ENCODE results near the gene DLGAP5. TPM values are rescaled to one million over a fixed set of nuclear protein-coding genes. Genes with fewer than 3 reads are reported as not detected.
A peak's percentile ranks its signal among the peaks of the same experiment; 100 is the strongest.

The DLGAP5 gene
- total RNA-seq, 1 donor from 2014 or later: 0.27 TPM

GRCh38 chr14:55194656-55195355 is 3.4 kb upstream of the DLGAP5 start:
- intact Hi-C loops (cut with DNase I): no loop called here
- ATAC-seq (ENCODE audit: poor library complexity): no peak
- no peak for DNase-seq

GRCh38 chr14:55192054-55192621 is 753 bp upstream of the DLGAP5 start:
- no peak for DNase-seq
- no peak for ATAC-seq (ENCODE audit: poor library complexity)
- intact Hi-C loops (cut with DNase I): no loop called here

- ATAC-seq (ENCODE audit: poor library complexity) (no peak), DNase-seq (no peak)
- intact Hi-C loops (cut with DNase I): no loop called here
These were observed 531 bp downstream of the DLGAP5 start for GRCh38 chr14:55190906-55191202.

GRCh38 chr14:55188686-55189295 is 2.6 kb downstream of the DLGAP5 start:
- ATAC-seq (ENCODE audit: poor library complexity) (no peak), DNase-seq (no peak)
- intact Hi-C loops (cut with DNase I): no loop called here

- DNase-seq: no peak
- intact Hi-C loops (cut with DNase I): no loop called here
- ATAC-seq (ENCODE audit: poor library complexity): no peak
These were observed 11.0 kb downstream of the DLGAP5 start for GRCh38 chr14:55180434-55180833.

- intact Hi-C loops (cut with DNase I): no loop called here
- no peak for ATAC-seq (ENCODE audit: poor library complexity)
- DNase-seq: no peak
These were observed 11.4 kb downstream of the DLGAP5 start for GRCh38 chr14:55180006-55180405.

- DNase-seq (no peak), ATAC-seq (ENCODE audit: poor library complexity) (no peak)
- intact Hi-C loops (cut with DNase I): no loop called here
These were observed 20.9 kb downstream of the DLGAP5 start for GRCh38 chr14:55170526-55170925.

- intact Hi-C loops (cut with DNase I): no loop called here
- peak; percentile 77 for ATAC-seq (ENCODE audit: poor library complexity)
These were observed 30.4 kb downstream of the DLGAP5 start for GRCh38 chr14:55160989-55161388.

GRCh38 chr14:55158412-55158811 is 33.0 kb downstream of the DLGAP5 start:
- ATAC-seq (ENCODE audit: poor library complexity): no peak
- intact Hi-C loops (cut with DNase I): loop anchor here (5.0 kb wide), 1 partner anchor 66 kb away; no protein-coding TSS in a partner anchor
- DNase-seq: no peak

More at GRCh38 chr14:55160989-55161388, 30.4 kb downstream of the DLGAP5 start:
- DNase-seq: no peak

GRCh38 chr14:55157080-55157479 is 34.3 kb downstream of the DLGAP5 start:
- no peak for ATAC-seq (ENCODE audit: poor library complexity)
- intact Hi-C loops (cut with DNase I): loop anchor here (5.0 kb wide), 1 partner anchor 65 kb away; no protein-coding TSS in a partner anchor
- no peak for DNase-seq

- intact Hi-C loops (cut with DNase I): no loop called here
- DNase-seq: no peak
- ATAC-seq (ENCODE audit: poor library complexity): no peak
These were observed 37.4 kb downstream of the DLGAP5 start for GRCh38 chr14:55153951-55154350.

GRCh38 chr14:55152052-55152753 is 39.2 kb downstream of the DLGAP5 start:
- no peak for ATAC-seq (ENCODE audit: poor library complexity)
- no peak for DNase-seq
- intact Hi-C loops (cut with DNase I): no loop called here

GRCh38 chr14:55151601-55152000 is 39.8 kb downstream of the DLGAP5 start:
- intact Hi-C loops (cut with DNase I): no loop called here
- DNase-seq (no peak), ATAC-seq (ENCODE audit: poor library complexity) (no peak)

GRCh38 chr14:55146425-55146824 is 45.0 kb downstream of the DLGAP5 start:
- DNase-seq (no peak), ATAC-seq (ENCODE audit: poor library complexity) (no peak)
- intact Hi-C loops (cut with DNase I): no loop called here

GRCh38 chr14:55142466-55142865 is 48.9 kb downstream of the DLGAP5 start:
- intact Hi-C loops (cut with DNase I): no loop called here
- no peak for ATAC-seq (ENCODE audit: poor library complexity)

GRCh38 chr14:55141825-55142224 is 49.6 kb downstream of the DLGAP5 start:
- ATAC-seq (ENCODE audit: poor library complexity) (no peak), DNase-seq (no peak)
- intact Hi-C loops (cut with DNase I): no loop called here

More at GRCh38 chr14:55142466-55142865, 48.9 kb downstream of the DLGAP5 start:
- no peak for DNase-seq

GRCh38 chr14:55139696-55140509 is 51.5 kb downstream of the DLGAP5 start:
- intact Hi-C loops (cut with DNase I): no loop called here
- ATAC-seq (ENCODE audit: poor library complexity) (no peak), DNase-seq (no peak)

GRCh38 chr14:55139141-55139540 is 52.2 kb downstream of the DLGAP5 start:
- DNase-seq (no peak), ATAC-seq (ENCODE audit: poor library complexity) (no peak)
- intact Hi-C loops (cut with DNase I): no loop called here

GRCh38 chr14:55138091-55138490 is 53.3 kb downstream of the DLGAP5 start:
- no peak for DNase-seq
- ATAC-seq (ENCODE audit: poor library complexity): peak; percentile 6
- intact Hi-C loops (cut with DNase I): no loop called here
